Hematopoietic multipotent progenitor cell treated with erythropoietin and hydrocortisone succinate and interleukin-3 and kit ligand, for 8 days (in vitro differentiated cells): ENCODE measurements around the gene LUC7L3.
A peak's percentile ranks its signal among the peaks of the same experiment; 100 is the strongest.

Experiments used
- DNase-seq: peaks from one replicate; pipeline ENCODE4 v3.0.0-alpha.2; 2015

Gene LUC7L3

GRCh38 chr17:50763716-50764475 is 44.5 kb downstream of the LUC7L3 start:
- DNase-seq = no peak

GRCh38 chr17:50764734-50765149 is 45.3 kb downstream of the LUC7L3 start:
- DNase-seq = no peak

- no peak for DNase-seq
These were observed 46.2 kb downstream of the LUC7L3 start for GRCh38 chr17:50765454-50766221.

GRCh38 chr17:50766222-50767023 is 47.0 kb downstream of the LUC7L3 start:
- no peak for DNase-seq

- no peak for DNase-seq
These were observed 47.6 kb downstream of the LUC7L3 start for GRCh38 chr17:50767030-50767429.

GRCh38 chr17:50767446-50767845 is 48.0 kb downstream of the LUC7L3 start, which contains the start of gene ANKRD40CL:
Gene ANKRD40CL (minus strand): TSS chr17:50767518. CDS start chr17:50766913, 605 bp downstream.
- DNase-seq = no peak

GRCh38 chr17:50768346-50768761 is 49.0 kb downstream of the LUC7L3 start:
- no peak for DNase-seq

GRCh38 chr17:50769884-50770283 is 50.5 kb downstream of the LUC7L3 start:
- no peak for DNase-seq

- DNase-seq = no peak
These were observed 50.9 kb downstream of the LUC7L3 start for GRCh38 chr17:50770346-50770745.

GRCh38 chr17:50771991-50772785 is 52.8 kb downstream of the LUC7L3 start:
- DNase-seq = peak; percentile 27

GRCh38 chr17:50774225-50774803 is 54.9 kb downstream of the LUC7L3 start:
- DNase-seq = no peak

GRCh38 chr17:50775926-50776325 is 56.5 kb downstream of the LUC7L3 start:
- no peak for DNase-seq

GRCh38 chr17:50778471-50778870 is 59.1 kb downstream of the LUC7L3 start:
- no peak for DNase-seq

GRCh38 chr17:50778988-50779387 is 59.6 kb downstream of the LUC7L3 start:
- DNase-seq = no peak

GRCh38 chr17:50779747-50780353 is 60.4 kb downstream of the LUC7L3 start:
- no peak for DNase-seq

- DNase-seq = no peak
These were observed 61.8 kb downstream of the LUC7L3 start for GRCh38 chr17:50781167-50781566.

- DNase-seq = peak; percentile 78
These were observed 63.8 kb downstream of the LUC7L3 start for GRCh38 chr17:50783193-50783660.

- no peak for DNase-seq
These were observed 64.5 kb downstream of the LUC7L3 start for GRCh38 chr17:50783905-50784304.

GRCh38 chr17:50785126-50785525 is 65.7 kb downstream of the LUC7L3 start:
- no peak for DNase-seq

GRCh38 chr17:50785946-50786570 is 66.7 kb downstream of the LUC7L3 start:
- DNase-seq = no peak

- DNase-seq = no peak
These were observed 67.7 kb downstream of the LUC7L3 start for GRCh38 chr17:50787106-50787505.
